Parathyroid adenoma (tissue), 2 donors: ENCODE data around the gene ARMC9.

Source experiments
- H2AFZ ChIP-seq: fragments of 300-600 bp; sonication (generic); one replicate; pipeline ENCODE4 v1.7.0; 2017; ENCODE audit warnings: antibody characterized with exemption, mild to moderate bottlenecking
- H3K27ac ChIP-seq: fragments of 300-600 bp; sonication (generic); one replicate; pipeline ENCODE4 v1.7.0; 2017
- H3K27me3 ChIP-seq: fragments of 300-600 bp; sonication (generic); one replicate; pipeline ENCODE4 v1.7.0; 2017; ENCODE audit warnings: low read length; ENCODE audit not compliant: control insufficient read depth, insufficient read depth
- H3K36me3 ChIP-seq: fragments of 300-600 bp; sonication (generic); one replicate; pipeline ENCODE4 v1.7.0; 2017; ENCODE audit warnings: low read length; ENCODE audit not compliant: control insufficient read depth, insufficient read depth
- H3K4me1 ChIP-seq: fragments of 300-600 bp; sonication (generic); one replicate; pipeline ENCODE4 v1.7.0; 2017; ENCODE audit warnings: control low read depth
- H3K4me2 ChIP-seq: fragments of 300-600 bp; sonication (generic); one replicate; pipeline ENCODE4 v1.7.0; 2017; ENCODE audit warnings: low read length
- H3K4me3 ChIP-seq: fragments of 300-600 bp; sonication (generic); one replicate; pipeline ENCODE4 v1.7.0; 2017; ENCODE audit warnings: low read depth, low read length
- H3K79me2 ChIP-seq: fragments of 300-600 bp; sonication (generic); one replicate; pipeline ENCODE4 v1.7.0; 2017; ENCODE audit warnings: control low read depth
- H3K9ac ChIP-seq: fragments of 300-600 bp; sonication (generic); one replicate; pipeline ENCODE4 v1.7.0; 2017; ENCODE audit warnings: mild to moderate bottlenecking
- H3K9me3 ChIP-seq: fragments of 300-600 bp; sonication (generic); one replicate; pipeline ENCODE4 v1.7.0; 2017; ENCODE audit warnings: low read length; ENCODE audit not compliant: control insufficient read depth
- CTCF ChIP-seq: fragments of 300-600 bp; sonication (generic); IDR thresholded peaks from one replicate; pipeline ENCODE4 v1.7.0; 2017; ENCODE audit warnings: antibody characterized with exemption, mild to moderate bottlenecking
- donor health status: primary hyperparathyroidism.

Gene ARMC9

GRCh38 chr2:231412618-231412963, 214.2 kb downstream of the ARMC9 start:
- Histone ChIP-seq H3K4me1 (no peaks in the 10 kb centered on the region), H3K4me2 (peak overlapping the region; percentile 87), H3K9ac (no peak overlapping the region), H3K79me2 (no peaks in the 10 kb centered on the region), H3K4me3 (peak overlapping the region; percentile 63), H3K27me3 (no peaks in the 10 kb centered on the region), H2AFZ (peak overlapping the region; percentile 99), H3K27ac (no peak overlapping the region), H3K36me3 (no peaks in the 10 kb centered on the region), H3K9me3 (no peaks in the 10 kb centered on the region)
- no peak for TF ChIP-seq CTCF

- Histone ChIP-seq H3K9ac (no peak overlapping the region), H3K79me2 (no peaks in the 10 kb centered on the region), H3K27ac (no peak overlapping the region), H3K36me3 (no peaks in the 10 kb centered on the region), H2AFZ (no peak overlapping the region), H3K4me2 (no peak overlapping the region), H3K4me1 (no peaks in the 10 kb centered on the region), H3K4me3 (no peak overlapping the region), H3K27me3 (no peaks in the 10 kb centered on the region), H3K9me3 (no peaks in the 10 kb centered on the region)
- no peak for TF ChIP-seq CTCF
Observed at GRCh38 chr2:231413456-231413855, 215.0 kb downstream of the ARMC9 start.

- no peaks in the 10 kb centered on the region for H3K79me2 ChIP-seq
- H3K4me1 ChIP-seq, result no peaks in the 10 kb centered on the region
- no peaks in the 10 kb centered on the region for H3K27me3 ChIP-seq
- no peak overlapping the region for H3K9ac ChIP-seq
- peak overlapping the region; percentile 21 for H2AFZ ChIP-seq
- H3K4me2 ChIP-seq, result no peak overlapping the region
- no peak overlapping the region for H3K27ac ChIP-seq
- H3K9me3 ChIP-seq, result no peaks in the 10 kb centered on the region
- H3K36me3 ChIP-seq, result no peaks in the 10 kb centered on the region
- no peak for TF ChIP-seq CTCF
- no peak overlapping the region for H3K4me3 ChIP-seq
Observed at GRCh38 chr2:231413921-231414476, 215.6 kb downstream of the ARMC9 start.

- Histone ChIP-seq H3K9ac (no peak overlapping the region), H2AFZ (no peak overlapping the region), H3K79me2 (no peaks in the 10 kb centered on the region), H3K36me3 (no peaks in the 10 kb centered on the region), H3K4me3 (no peak overlapping the region), H3K27ac (no peak overlapping the region), H3K4me1 (no peaks in the 10 kb centered on the region), H3K9me3 (no peaks in the 10 kb centered on the region), H3K4me2 (no peak overlapping the region), H3K27me3 (no peaks in the 10 kb centered on the region)
- TF ChIP-seq CTCF, result no peak
Observed at GRCh38 chr2:231415029-231415428, 216.6 kb downstream of the ARMC9 start.

GRCh38 chr2:231418820-231419640, 220.6 kb downstream of the ARMC9 start:
- H3K79me2 ChIP-seq, result no peaks in the 10 kb centered on the region

More at GRCh38 chr2:231418820-231419640, 220.6 kb downstream of the ARMC9 start:
- H2AFZ ChIP-seq, result no peak overlapping the region
- H3K9ac ChIP-seq, result no peak overlapping the region
- H3K36me3 ChIP-seq, result no peaks in the 10 kb centered on the region
- H3K27ac ChIP-seq, result no peak overlapping the region
- no peak overlapping the region for H3K4me3 ChIP-seq
- H3K9me3 ChIP-seq, result no peaks in the 10 kb centered on the region
- no peak for TF ChIP-seq CTCF
- H3K4me1 ChIP-seq, result no peaks in the 10 kb centered on the region
- no peak overlapping the region for H3K4me2 ChIP-seq
- no peaks in the 10 kb centered on the region for H3K27me3 ChIP-seq
